NCI-H128 (cell line): ENCODE measurements around the gene FOLR2.
"Not testable (repeated sequence)": the region's sequence is repeated elsewhere in the genome, so short reads cannot be mapped to it uniquely, and the experiment has no call there.

ENCODE experiments used
- DNase-seq: peaks from one replicate; lab custom pipeline; 2025; ENCODE audit not compliant: unreplicated experiment; lab: John Stamatoyannopoulos, UW

FOLR2 gene

DNA sequence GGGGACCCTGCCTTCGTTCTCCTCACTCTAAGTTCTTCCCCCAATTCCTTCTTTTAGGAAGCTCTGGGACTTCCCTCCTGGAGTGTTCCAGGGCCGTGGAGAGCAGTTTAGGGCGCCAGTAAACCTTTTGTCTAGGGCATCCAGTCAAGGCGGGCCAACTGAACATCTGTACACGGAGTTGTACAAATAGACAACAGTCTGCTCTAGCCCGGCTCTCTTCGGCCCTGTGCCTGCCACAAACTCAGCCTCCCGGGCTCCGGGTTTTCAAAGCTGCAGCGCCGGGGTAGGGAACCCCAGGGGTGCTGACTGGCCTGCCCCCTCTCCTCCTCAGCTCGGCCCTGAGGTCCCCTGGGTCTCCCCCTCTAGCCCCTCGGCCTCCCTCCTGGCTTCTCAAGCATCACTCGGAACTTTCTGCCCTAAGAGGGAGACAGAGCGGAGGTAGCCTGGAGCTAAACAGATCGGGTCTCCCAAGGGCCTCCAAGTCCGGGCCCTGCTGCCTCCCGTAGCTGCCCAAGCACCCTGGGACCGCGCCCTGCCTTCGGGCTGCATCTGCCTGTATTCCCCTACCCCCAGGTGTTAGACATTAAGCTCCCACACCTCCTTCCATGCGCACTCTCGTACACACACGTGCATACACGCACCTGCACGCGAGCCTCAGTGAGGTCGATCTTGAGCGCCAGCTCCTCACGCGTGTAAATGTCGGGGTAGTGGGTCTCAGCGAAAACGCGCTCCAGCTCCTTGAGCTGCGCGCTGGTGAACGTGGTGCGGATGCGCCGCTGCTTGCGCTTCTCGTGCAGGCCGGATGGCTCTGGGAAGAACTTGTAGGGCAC lies 24.1 kb downstream of the FOLR2 start:
- DNase-seq, result no peak

DNA sequence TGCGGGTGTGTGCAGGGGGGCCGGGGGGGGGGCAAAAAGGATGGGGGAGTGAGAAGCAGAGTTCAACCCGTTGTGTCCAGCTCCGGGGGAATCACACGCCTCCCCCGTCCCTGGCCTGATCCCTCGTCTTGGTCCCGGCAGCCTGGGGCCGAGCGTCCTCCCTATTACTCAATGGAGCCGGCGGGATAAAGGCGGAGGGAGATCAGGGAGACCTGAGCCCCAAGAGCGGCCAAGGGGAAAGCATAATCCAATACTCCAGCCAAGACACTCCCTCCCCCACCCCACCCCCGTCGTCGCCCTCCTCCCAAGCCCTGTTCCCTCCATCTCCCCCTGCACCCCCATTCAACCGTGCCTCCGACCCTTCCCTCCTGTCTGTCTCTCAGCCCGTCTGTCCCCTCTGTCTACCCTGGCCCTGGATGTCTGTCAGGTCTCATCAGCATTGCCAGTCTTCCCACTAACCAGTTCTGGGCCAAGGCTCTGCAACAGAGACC lies 24.7 kb downstream of the FOLR2 start:
- DNase-seq, result no peak

DNA sequence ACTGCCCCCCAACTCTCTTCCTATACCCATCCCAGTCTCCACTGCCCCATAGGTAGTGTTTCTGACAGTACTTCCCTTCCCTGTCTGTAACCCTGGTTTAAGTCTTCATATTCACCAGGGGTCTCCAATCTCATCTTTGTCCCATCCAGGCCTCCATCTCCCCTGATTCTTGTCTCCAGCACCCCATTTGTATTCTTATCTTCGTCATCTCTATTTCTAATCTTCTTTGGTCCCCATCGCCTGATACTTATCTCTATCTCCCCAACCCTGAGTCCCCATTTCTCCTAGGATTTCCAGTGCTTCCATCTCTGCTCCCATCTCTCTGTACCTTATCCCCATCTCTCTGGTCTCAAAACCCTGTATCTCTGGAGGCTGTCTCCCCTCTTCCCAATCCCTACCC lies 25.5 kb downstream of the FOLR2 start:
- DNase-seq, result no peak

DNA sequence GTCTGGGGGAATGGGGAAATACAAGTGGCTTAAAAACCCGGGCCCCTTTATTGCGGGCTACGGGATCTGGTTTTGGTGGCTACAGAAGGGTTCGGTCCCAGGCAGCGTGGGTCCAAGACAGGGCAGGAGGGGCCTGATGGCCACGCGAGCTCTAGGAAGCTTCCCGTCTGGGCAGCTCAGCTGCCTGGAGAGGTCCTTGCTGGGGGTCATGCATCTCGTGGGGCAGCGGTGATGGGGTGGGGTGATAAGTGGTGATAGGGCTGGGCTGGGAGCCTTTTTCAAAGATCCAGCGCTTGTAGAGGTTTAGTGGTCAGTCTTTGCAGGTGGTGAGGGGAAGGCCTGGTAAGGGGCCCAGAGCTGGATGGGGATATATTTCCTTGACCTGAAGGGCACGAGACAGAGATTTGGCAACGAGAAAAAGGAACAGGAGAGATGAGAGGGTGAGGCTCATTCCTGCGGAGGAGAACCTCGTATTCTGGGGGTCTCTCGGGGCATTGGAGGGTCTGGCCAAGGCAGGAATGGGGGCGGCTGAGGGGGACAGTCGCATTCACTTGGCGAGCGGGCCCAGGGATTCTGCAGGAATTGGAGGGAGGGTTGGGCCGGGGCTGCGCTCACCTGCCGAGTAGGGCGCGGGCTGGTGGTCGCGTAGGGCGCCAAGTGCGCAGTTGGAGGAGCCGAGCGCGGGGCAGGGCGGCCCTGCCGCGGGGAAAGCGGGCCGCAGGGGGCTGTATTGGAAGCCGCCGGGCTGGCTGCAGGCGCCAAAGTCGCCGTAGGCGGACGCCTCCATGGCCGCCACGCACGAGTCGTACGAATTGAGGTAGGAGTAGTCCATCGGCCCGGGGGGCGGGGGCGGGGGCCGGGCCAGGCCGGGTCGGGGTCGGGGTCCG lies 26.8 kb downstream of the FOLR2 start:
- no peak for DNase-seq

DNA sequence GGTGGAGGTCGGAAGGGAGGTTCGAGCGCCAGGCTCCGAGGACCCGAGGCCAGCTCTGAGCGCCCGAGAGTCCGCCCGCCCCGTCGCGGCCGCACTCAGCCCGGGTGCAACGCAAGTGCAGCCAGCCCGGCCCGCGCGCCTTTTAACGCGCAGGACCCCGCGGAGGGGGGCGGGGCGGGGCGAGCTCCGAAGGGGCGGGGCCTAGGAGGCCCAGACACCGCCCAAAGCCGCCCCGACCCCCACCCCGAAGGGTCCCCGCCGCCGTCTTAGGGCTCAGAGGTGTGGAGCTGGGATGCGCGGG lies 27.4 kb downstream of the FOLR2 start, which contains the start of gene PHOX2A:
Gene PHOX2A, minus strand, starts transcription at position 117 of the 301 bp plus-strand sequence. CDS start 172 bp downstream, outside the sequence.
- DNase-seq, result no peak

DNA sequence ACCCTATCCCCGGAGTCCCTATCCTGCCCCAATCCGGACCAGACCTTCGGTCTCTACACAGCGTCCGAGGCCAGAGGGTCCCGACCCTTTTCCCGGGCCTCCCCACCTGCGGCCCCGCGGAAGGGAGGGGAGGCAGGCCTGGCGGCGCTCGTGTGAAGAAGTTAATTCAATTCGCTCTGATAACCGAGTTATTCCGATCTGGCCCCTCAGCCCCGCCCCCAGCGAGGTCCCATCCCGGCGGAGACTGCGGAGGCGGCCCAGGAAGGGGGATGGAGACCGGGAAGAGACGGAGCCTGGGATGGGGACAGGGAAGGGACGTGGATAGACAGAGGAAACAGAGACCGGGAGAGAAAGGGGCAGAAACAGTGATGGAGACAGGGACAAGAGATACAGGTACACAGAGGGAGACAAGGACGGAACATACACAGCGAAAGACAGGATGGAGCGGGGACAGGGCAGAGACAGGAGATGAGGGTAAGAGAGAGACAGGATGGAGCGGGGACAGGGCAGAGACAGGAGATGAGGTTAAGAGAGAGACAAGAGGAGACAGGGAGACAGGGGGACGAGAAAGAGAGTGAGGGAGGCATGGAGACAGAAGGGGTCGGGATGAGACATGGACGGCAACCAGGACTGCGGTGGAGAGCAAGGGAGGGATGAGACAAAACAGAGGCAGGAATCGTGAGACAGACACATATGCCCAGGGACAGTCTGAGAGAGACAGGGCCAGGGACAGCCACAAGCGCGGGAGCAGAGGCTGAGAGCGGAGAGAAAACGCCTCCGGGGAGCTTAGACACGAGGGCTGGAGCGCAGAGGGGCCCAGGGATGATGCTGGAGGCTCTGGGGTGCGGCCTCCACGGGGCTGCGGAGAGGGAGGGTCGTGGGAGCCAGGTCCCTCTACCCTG lies 28.0 kb downstream of the FOLR2 start:
- DNase-seq, result no peak

DNA sequence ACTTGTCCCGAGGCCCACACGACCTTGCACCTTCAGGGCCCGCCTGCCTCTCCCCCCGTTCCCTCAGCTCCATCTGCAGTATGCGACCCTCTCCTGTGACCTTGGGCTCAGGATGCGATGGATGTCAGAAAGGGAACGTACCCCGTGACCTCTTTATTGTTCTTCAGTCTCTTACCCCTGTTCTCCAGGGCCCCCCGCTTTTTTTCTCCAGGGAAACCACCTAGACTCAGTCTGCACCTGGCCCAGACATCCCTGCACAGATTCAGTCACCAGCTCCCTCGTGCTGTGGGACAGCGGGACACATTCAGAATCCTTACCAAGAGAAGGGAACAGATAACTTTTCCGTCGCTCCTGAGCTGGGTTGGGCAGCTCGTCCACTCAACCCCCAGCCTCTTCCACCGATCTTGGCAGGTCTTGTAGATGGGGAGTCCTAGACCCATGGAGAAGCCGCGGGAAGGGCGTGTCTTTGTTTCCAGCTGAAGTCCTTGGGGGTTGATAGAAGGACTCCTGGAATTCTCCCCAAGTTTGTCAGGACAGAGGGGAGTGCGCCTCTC lies 28.7 kb downstream of the FOLR2 start:
- no peak for DNase-seq

DNA sequence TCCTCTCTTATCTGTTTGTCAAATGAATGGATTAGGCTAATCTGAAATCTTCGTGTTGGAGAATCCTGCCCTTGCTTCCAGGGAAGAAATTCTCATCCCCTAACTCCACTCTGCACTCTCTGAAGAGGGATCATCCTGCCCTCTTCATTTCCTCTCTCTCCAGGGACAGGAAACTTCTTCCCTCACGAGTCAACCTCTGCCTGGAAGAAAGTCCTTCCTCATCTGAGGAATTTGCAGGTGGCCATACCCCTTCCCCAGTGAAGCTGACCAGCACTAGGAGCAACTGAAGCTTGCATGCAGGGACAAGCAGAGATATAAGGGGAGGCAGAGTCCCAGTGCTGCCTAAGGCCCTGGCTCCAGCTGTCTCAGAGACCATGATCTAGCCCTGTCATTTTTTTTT lies 31.0 kb downstream of the FOLR2 start:
- no peak for DNase-seq

DNA sequence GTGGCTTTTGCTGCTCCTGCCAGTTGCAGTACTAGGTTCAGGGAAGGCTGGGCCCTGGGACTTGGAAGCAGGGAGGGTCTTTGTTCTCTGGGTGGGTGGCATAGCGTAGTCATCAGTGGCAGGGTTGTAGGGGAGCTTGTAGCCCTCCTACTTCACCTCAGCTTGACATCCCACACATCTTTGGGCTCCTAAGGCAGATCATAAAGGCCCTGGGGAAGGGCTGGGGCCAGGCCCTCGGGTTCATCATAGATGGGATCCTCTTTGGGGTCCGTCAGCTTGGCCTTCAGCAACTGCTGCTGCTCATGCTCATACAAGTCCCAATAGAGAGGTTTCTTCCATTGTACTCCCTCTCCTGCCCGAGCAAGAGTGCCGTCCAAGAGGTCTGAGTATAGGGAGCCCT lies 33.4 kb downstream of the FOLR2 start:
- DNase-seq, result no peak

DNA sequence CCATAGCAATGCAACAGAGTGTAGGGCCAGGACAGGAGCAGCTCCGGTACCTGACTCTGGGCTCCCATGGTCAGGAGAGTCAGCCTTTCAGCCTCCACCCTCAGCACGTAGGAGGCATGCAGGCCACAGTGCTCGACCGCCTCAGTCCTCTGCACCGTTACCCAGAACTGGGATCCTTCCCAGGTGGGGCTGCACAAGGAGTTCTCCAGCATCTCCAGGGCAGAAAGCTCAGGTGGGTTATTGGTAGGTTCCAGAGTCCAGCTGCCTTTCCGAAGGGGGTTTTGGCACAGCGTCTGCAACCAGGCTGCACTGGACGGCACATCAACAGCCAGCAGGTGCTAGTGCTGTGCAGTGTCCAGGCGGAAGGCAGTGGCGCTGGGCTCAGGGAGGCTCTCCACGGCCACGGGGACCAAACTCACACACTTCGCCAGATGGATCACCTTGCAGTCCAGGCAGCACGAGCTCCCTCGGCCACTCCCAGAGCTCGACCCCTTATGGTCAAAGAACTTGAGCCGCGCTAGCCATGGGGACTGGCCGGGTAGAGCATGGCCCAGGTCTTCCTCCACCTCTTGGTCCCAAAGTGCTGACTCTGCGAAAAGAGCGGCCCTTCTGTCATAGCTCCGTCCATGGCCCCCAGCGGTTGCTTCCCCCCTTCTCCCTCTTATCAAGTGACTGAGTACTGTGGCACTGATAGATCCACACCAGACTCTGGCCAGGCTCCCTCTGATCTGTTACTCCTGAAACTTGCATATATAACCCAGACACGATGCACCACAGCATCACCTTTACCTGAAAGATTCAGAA lies 34.3 kb downstream of the FOLR2 start:
- DNase-seq, result no peak

DNA sequence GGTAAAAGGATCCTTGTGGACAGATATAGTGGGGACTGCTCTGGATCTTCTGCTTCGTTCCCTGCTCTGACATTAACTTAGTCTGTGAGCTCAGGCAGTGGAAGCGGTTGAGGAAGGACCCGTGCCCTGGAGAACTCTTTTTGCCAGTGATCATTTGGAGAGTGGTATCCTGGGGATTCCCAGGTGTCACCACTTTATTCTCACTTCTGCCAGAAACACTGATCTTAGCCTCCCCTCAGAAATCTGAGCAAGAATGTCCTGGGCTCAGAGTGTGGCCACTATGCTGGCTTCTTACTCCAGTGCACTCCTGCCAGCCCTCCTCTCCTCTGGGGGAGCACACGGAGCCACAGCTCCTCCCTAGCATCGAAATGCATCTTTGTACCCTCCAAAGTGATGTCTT lies 35.0 kb downstream of the FOLR2 start:
- no peak for DNase-seq

DNA sequence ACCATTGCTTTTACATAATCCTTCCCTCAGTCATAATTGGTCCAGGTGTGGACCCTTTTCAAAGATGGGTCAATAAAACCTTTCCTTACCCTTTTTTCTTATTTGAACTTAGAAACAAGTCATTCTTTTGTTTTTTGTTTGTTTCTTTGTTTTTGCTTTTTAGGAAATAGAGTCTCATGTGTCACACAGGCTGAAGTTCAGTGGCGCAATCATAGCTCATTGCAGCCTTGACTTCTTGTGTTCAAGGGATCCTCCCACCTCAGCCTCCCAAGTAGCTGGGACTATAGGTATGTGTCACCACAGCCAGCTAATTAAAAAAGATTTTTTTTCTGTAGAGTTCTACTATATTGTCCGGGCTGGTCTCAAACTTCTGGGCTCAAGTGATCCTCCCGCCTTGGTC lies 36.8 kb downstream of the FOLR2 start:
- DNase-seq, result no peak

DNA sequence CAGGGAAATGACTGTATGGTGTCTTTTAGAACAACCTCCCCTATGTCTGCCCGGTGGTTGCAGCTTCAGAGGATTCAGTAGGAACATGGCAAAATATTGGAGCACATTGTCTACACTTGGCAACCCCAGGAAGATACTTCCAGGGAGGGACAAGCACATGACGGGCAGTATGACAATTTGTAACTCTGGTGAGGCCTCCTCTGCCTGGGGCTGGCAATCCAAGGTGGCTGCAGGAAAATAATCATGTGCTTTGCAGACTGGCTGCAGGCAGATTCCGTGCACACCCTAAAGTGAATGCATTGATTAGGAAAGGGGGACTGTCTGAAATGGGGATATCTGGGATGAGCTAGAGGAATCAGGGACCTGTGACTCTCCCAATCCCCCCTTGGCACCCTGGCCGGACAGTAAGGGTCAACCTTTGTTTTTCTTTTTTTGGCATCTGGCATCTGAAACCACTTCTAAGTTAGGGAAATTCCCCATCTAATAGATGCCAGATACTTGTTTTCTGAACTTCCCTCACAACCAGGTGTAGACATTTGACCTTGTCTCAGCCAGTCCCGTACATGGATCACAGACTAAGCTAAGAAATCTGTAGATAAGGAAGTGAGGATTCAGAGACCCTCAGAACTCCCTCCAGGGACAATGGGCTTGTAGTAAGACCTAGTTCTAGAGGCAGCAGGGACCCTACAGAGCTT lies 37.9 kb downstream of the FOLR2 start:
- DNase-seq, result no peak

DNA sequence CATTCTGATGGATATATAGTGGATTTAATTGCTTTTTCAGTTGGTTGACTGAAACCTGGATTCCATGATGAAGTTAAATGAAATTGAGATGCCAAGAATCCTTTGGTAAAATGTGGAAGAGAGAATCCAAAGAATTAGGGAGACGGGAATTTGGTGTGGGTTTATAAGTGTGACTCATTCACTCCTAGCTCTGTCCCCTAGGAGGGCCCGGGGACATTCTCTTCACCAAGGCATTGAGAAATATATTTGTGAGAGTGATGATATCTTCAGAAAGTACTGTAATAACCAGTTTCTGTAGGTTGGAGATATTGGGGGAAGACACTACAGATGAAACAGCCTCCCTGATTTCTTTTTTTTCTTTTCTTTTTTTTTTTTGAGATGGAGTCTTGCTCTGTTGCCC lies 41.0 kb downstream of the FOLR2 start:
- DNase-seq, result no peak

DNA sequence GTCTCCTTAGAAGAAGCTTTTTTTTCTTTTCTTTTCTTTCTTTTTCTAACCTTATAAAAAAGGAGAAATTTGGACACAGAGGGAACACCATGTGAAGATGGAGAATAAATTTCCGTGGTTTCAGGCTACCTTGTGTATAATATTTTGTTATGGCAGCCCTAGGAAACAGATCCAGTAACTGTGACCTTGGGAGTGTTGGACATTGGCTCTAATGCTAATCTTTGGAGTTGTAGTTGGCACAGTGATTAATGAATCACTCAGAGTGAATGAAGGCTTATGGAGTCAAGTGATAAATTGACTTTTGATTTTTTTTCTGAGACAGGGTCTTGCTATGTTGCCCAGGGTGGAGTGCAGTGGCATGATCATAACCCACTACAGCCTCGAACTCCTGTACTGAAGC lies 42.9 kb downstream of the FOLR2 start:
- DNase-seq, result no peak

DNA sequence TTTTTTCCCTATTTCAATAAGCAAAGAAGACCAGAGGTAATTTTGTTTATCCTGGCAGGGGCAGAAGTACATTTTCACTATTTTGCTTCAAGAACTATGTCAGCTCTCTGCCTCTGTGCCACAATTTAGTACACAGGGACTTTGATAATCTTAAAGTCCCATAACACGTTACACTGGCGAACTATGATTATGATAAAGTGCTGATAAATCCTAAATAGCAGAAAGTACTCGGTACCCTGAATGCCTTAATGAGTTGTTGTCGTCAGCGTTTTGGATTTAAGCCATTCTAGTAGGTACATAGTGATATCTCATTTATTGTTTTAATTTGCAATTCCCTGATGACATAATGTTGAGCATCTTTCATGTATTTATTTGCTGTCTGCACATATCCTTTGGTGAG lies 44.0 kb downstream of the FOLR2 start:
- DNase-seq, result no peak

DNA sequence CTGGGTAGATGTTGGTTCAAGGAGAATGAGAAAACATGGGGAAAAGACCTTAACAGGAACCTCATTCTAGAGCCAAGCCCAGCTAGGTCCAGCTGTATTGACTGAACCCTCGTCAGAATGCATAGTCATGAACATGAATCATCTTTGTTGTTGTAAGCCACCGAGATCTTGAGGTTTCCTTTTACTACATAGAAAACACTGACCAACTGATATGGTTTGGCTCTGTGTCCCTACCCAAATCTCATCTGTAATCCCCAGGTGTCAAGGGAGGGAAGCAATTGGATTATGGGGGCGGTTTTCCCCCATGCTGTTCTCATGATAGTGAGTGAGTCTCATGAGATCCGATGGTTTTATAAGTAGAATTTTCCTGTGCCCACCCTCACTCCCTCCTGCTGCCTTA lies 46.8 kb downstream of the FOLR2 start:
- DNase-seq, result no peak

DNA sequence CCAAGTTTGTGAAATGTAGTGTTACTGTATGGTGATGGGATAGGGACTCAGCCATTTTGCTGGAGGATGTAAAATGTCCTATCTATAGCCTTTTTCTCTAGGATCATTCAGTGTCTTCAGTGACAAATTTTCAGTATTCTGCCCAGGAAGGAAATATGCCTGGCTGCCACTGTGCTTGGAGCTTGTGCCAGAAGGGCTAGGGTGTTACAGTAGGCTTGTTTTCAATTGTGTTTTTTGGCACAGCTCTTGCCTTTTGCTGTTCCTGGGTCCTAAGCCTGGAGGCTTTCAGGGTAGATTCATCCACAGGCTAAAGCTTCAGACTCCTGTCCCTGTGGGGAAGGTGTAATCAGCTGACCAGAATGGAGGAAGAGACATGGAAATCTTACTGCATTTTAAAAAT lies 49.4 kb downstream of the FOLR2 start:
- DNase-seq, result no peak

DNA sequence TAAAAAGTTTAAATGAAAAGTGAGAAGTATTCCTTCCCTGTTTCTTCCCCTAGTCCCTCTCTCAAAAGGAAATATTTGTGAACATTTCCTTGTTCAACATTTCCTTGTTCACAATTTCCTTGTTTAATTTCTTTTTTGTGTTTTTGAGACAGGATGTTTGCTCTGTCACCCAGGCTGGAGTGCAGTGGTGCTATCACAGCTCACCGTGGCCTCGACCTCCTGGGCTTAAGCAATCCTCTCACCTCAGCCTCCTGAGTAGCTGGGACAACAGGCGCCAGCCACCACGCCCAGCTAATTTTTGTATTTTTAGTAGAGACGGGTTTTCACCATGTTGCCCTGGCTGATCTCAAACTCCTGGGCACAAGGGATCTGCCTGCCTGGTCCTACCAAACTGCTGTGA lies 50.4 kb downstream of the FOLR2 start:
- DNase-seq, result not testable (repeated sequence)
